Measurements from ENCODE around the gene SCD5.

SCD5 gene

GRCh38 chr4:82721819-82722423 is 76.7 kb downstream of the SCD5 start:
- peak; percentile 66 for DNase-seq

GRCh38 chr4:82718162-82718940 is 80.2 kb downstream of the SCD5 start:
- DNase-seq, result no peak

- DNase-seq, result peak; percentile 74
Measured at GRCh38 chr4:82715731-82716617, 82.6 kb downstream of the SCD5 start.

- DNase-seq, result peak; percentile 79
Measured at GRCh38 chr4:82713856-82714255, 84.7 kb downstream of the SCD5 start.

- no peak for DNase-seq
Measured at GRCh38 chr4:82712561-82712960, 86.0 kb downstream of the SCD5 start.

- no peak for DNase-seq
Measured at GRCh38 chr4:82711158-82711785, 87.3 kb downstream of the SCD5 start.

GRCh38 chr4:82710197-82710929 is 88.2 kb downstream of the SCD5 start:
- no peak for DNase-seq

GRCh38 chr4:82708982-82709381 is 89.6 kb downstream of the SCD5 start:
- no peak for DNase-seq

GRCh38 chr4:82706349-82707000 is 92.1 kb downstream of the SCD5 start:
- DNase-seq, result no peak

- DNase-seq, result peak; percentile 28
Measured at GRCh38 chr4:82705928-82706300, 92.7 kb downstream of the SCD5 start.

- no peak for DNase-seq
Measured at GRCh38 chr4:82705169-82705927, 93.2 kb downstream of the SCD5 start.

GRCh38 chr4:82704156-82704555 is 94.4 kb downstream of the SCD5 start:
- no peak for DNase-seq

- DNase-seq, result no peak
Measured at GRCh38 chr4:82698412-82698811, 100.2 kb downstream of the SCD5 start.

- no peak for DNase-seq
Measured at GRCh38 chr4:82697561-82697960, 101.0 kb downstream of the SCD5 start.

- no peak for DNase-seq
Measured at GRCh38 chr4:82696117-82696860, 102.3 kb downstream of the SCD5 start.

GRCh38 chr4:82694892-82695291 is 103.7 kb downstream of the SCD5 start:
- no peak for DNase-seq

GRCh38 chr4:82694046-82694445 is 104.5 kb downstream of the SCD5 start:
- DNase-seq, result no peak

GRCh38 chr4:82692101-82692780 is 106.4 kb downstream of the SCD5 start:
- no peak for DNase-seq

- DNase-seq, result no peak
Measured at GRCh38 chr4:82691431-82691830, 107.2 kb downstream of the SCD5 start.
